HCT116 (cell line): ENCODE results near the gene SLC25A21.

ENCODE experiments used
- FOSL1 ChIP-seq: IDR thresholded peaks from 2 replicates; pipeline ENCODE4 v1.6.1; 2012; ENCODE audit warnings: low read depth
- TF ChIP-seq, protein P1 (sequence below), 3 experiments: fragments of 200-600 bp in 1 of 3; sonication (generic) in 1 of 3; IDR thresholded peaks in 2 of 3; conservative IDR thresholded peaks in 1 of 3; 2 replicates each; pipeline ENCODE4 v1.5.1; 2012 to 2017; ENCODE audit warnings: low read depth in 2 of 3, low read length in 2 of 3, antibody characterized with exemption in 1 of 3, borderline replicate concordance in 1 of 3, control low read depth in 1 of 3, mild to moderate bottlenecking in 1 of 3, mixed read lengths in 1 of 3, mixed run types in 1 of 3, moderate library complexity in 1 of 3; ENCODE audit not compliant: insufficient read depth in 1 of 3

DNA sequence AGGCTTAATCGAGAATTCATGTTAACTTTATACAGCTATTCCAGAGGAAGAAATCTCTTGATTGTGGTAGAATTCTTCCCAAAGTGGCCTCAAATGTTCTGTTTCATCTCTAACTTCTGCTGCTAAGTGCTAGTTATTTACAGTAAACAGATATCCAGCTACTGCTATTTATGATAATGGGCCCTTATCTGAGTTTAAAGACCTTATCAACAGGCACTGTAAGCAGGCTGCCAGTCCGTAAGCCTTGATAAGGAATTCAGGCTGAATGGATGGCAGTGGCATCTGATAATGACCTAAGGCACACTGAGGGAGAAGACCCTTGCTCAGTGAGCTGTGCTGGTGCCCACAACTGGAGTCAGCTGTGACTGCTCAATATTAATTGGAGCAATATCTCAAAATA is 451.7 kb downstream of the SLC25A21 start:
- no peak for TF ChIP-seq FOSL1
- TF ChIP-seq, protein P1, sequence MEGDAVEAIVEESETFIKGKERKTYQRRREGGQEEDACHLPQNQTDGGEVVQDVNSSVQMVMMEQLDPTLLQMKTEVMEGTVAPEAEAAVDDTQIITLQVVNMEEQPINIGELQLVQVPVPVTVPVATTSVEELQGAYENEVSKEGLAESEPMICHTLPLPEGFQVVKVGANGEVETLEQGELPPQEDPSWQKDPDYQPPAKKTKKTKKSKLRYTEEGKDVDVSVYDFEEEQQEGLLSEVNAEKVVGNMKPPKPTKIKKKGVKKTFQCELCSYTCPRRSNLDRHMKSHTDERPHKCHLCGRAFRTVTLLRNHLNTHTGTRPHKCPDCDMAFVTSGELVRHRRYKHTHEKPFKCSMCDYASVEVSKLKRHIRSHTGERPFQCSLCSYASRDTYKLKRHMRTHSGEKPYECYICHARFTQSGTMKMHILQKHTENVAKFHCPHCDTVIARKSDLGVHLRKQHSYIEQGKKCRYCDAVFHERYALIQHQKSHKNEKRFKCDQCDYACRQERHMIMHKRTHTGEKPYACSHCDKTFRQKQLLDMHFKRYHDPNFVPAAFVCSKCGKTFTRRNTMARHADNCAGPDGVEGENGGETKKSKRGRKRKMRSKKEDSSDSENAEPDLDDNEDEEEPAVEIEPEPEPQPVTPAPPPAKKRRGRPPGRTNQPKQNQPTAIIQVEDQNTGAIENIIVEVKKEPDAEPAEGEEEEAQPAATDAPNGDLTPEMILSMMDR (IDR thresholded peaks at IDR 0.05 in 2 of 3, conservative IDR thresholded peaks at IDR 0.05 in 1 of 3; ENCODE audit: borderline replicate concordance in 1 of 3, insufficient read depth in 1 of 3, low read depth in 2 of 3, low read length in 2 of 3) = no peak
